WTC11 (cell line): Measurements from ENCODE around the gene ATF7. TPM values are rescaled to one million over a fixed set of nuclear protein-coding genes. Genes with fewer than 3 reads are reported as not detected.

Experiments used
- ATAC-seq: fragments of 200-7000 bp; cut with Tn5 transposase; 2 replicates; pipeline ENCODE4 v1.10.0; 2021; ENCODE audit warnings: mild to moderate bottlenecking, moderate library complexity
- CTCF ChIA-PET: fragments of 300-600 bp; sonication (Branson Sonifier 250); formaldehyde crosslinking; loops from one replicate; lab custom pipeline; 2021; ENCODE audit warnings: antibody characterized with exemption; lab: Charles Lee
- POLR2A ChIA-PET: fragments of 350-600 bp; sonication (Branson Sonifier 250); formaldehyde crosslinking; loops from one replicate; lab custom pipeline; 2021; ENCODE audit warnings: antibody characterized with exemption; lab: Charles Lee
- DNase-seq: peaks from one replicate; pipeline ENCODE4 v3.0.0; 2021; ENCODE audit warnings: low spot score
- H3K27ac Mint-ChIP-seq: 2 replicates; pipeline ENCODE4 v1.8.0; 2021; ENCODE audit warnings: mixed read lengths
- H3K27me3 Mint-ChIP-seq: 2 replicates; pipeline ENCODE4 v1.8.0; 2021; ENCODE audit warnings: low read depth, mild to moderate bottlenecking, moderate library complexity, mixed read lengths
- H3K36me3 Mint-ChIP-seq: 2 replicates; pipeline ENCODE4 v1.8.0; 2021; ENCODE audit warnings: mixed read lengths
- H3K4me1 Mint-ChIP-seq: 2 replicates; pipeline ENCODE4 v1.8.0; 2022; ENCODE audit warnings: mixed read lengths
- H3K4me3 Mint-ChIP-seq: 2 replicates; pipeline ENCODE4 v1.8.0; 2021; ENCODE audit warnings: mild to moderate bottlenecking, moderate library complexity, mixed read lengths
- H3K9me3 Mint-ChIP-seq: 2 replicates; pipeline ENCODE4 v1.8.0; 2021; ENCODE audit warnings: mixed read lengths
- AFF4 ChIP-seq: sonication (generic); formaldehyde crosslinking; IDR thresholded peaks from 2 replicates; pipeline ENCODE4 v1.8.1; 2023; ENCODE audit warnings: mild to moderate bottlenecking, missing genetic modification reagents, borderline replicate concordance
- ATF3 ChIP-seq: sonication (generic); formaldehyde crosslinking; conservative IDR thresholded peaks from 2 replicates; pipeline ENCODE4 v1.8.1; 2022; ENCODE audit warnings: mild to moderate bottlenecking, missing genetic modification reagents
- ATF6 ChIP-seq: sonication (generic); formaldehyde crosslinking; IDR thresholded peaks from 2 replicates; pipeline ENCODE4 v1.8.1; 2023; ENCODE audit warnings: mild to moderate bottlenecking, missing genetic modification reagents
- CBFB ChIP-seq: sonication (generic); formaldehyde crosslinking; IDR thresholded peaks from 2 replicates; pipeline ENCODE4 v1.8.1; 2022; ENCODE audit warnings: mild to moderate bottlenecking, low read depth, missing genetic modification reagents
- CREM ChIP-seq: sonication (generic); formaldehyde crosslinking; IDR thresholded peaks from 2 replicates; pipeline ENCODE4 v1.8.1; 2022; ENCODE audit warnings: mild to moderate bottlenecking, missing genetic modification reagents, moderate library complexity
- CTCF ChIP-seq: fragments of 200-600 bp; IDR thresholded peaks from 2 replicates; pipeline ENCODE4 v1.8.0; 2022; ENCODE audit warnings: antibody characterized with exemption
- ESRRA ChIP-seq: sonication (generic); formaldehyde crosslinking; IDR thresholded peaks from 2 replicates; pipeline ENCODE4 v1.8.1; 2022; ENCODE audit warnings: mild to moderate bottlenecking, missing genetic modification reagents, borderline replicate concordance
- JAZF1 ChIP-seq: fragments of 250-450 bp; sonication (Bioruptor Pico); IDR thresholded peaks from 2 replicates; pipeline ENCODE4 v1.9.0; 2021; ENCODE audit warnings: moderate library complexity, mild to moderate bottlenecking, inconsistent platforms
- MXD4 ChIP-seq: fragments of 250-450 bp; sonication (Bioruptor Pico); IDR thresholded peaks from 2 replicates; pipeline ENCODE4 v1.8.0; 2021; ENCODE audit warnings: mild to moderate bottlenecking, moderate library complexity, borderline replicate concordance
- RELA ChIP-seq: sonication (generic); formaldehyde crosslinking; IDR thresholded peaks from 2 replicates; pipeline ENCODE4 v1.8.1; 2022; ENCODE audit warnings: missing genetic modification reagents, mild to moderate bottlenecking, borderline replicate concordance
- SMAD4 ChIP-seq: sonication (generic); formaldehyde crosslinking; IDR thresholded peaks from 2 replicates; pipeline ENCODE4 v1.8.0; 2022; ENCODE audit warnings: mild to moderate bottlenecking, missing genetic modification reagents
- TP53 ChIP-seq: sonication (generic); formaldehyde crosslinking; IDR thresholded peaks from 2 replicates; pipeline ENCODE4 v1.8.1; 2023; ENCODE audit warnings: mild to moderate bottlenecking, missing genetic modification reagents
- ZBTB21 ChIP-seq: sonication (generic); formaldehyde crosslinking; IDR thresholded peaks from 2 replicates; pipeline ENCODE4 v1.8.1; 2023; ENCODE audit warnings: mild to moderate bottlenecking, missing genetic modification reagents, borderline replicate concordance
- ZNF138 ChIP-seq: sonication (generic); formaldehyde crosslinking; conservative IDR thresholded peaks from 2 replicates; pipeline ENCODE4 v1.8.1; 2022; ENCODE audit warnings: mild to moderate bottlenecking, moderate library complexity, missing genetic modification reagents
- ZNF219 ChIP-seq: sonication (generic); formaldehyde crosslinking; IDR thresholded peaks from 2 replicates; pipeline ENCODE4 v1.8.0; 2023; ENCODE audit warnings: missing genetic modification reagents, mild to moderate bottlenecking, borderline replicate concordance
- ZNF263 ChIP-seq: sonication (generic); formaldehyde crosslinking; IDR thresholded peaks from 2 replicates; pipeline ENCODE4 v1.8.1; 2022; ENCODE audit warnings: low read depth, mild to moderate bottlenecking, moderate library complexity, missing genetic modification reagents
- ZNF317 ChIP-seq: sonication (generic); formaldehyde crosslinking; IDR thresholded peaks from 2 replicates; pipeline ENCODE4 v1.8.1; 2023; ENCODE audit warnings: low read depth, mild to moderate bottlenecking, moderate library complexity, missing genetic modification reagents, borderline replicate concordance
- ZNF396 ChIP-seq: fragments of 250-450 bp; sonication (Bioruptor Pico); IDR thresholded peaks from 2 replicates; pipeline ENCODE4 v1.8.0; 2021; ENCODE audit warnings: mild to moderate bottlenecking, moderate library complexity, borderline replicate concordance
- ZNF416 ChIP-seq: fragments of 250-450 bp; sonication (Bioruptor Pico); IDR thresholded peaks from 2 replicates; pipeline ENCODE4 v1.9.0; 2021; ENCODE audit warnings: mild to moderate bottlenecking, inconsistent platforms
- ZNF423 ChIP-seq: fragments of 250-450 bp; sonication (Bioruptor Pico); IDR thresholded peaks from 2 replicates; pipeline ENCODE4 v2.1.2; 2022; ENCODE audit warnings: mild to moderate bottlenecking, moderate library complexity
- ZNF425 ChIP-seq: fragments of 250-450 bp; sonication (Bioruptor Pico); conservative IDR thresholded peaks from 2 replicates; pipeline ENCODE4 v1.9.0; 2021; ENCODE audit warnings: mild to moderate bottlenecking
- ZNF512 ChIP-seq: sonication (generic); formaldehyde crosslinking; IDR thresholded peaks from 2 replicates; pipeline ENCODE4 v1.8.1; 2022; ENCODE audit warnings: missing genetic modification reagents, borderline replicate concordance
- total RNA-seq: library from RNA; stranded (reverse); gene quantifications from 3 replicates; pipeline ENCODE4 v1.2.3, GENCODE V29; 2021

The ATF7 gene
- total RNA-seq, 1 experiment from 2014 or later, result 16.3 TPM

GRCh38 chr12:53480491-53481442 lies 145.4 kb downstream of the ATF7 start:
- ATAC-seq, result no peak
- POLR2A ChIA-PET, result interaction anchor here (1.0 to 2.7 kb wide), 3 partner anchors 12 to 19 kb away, joined by 3 to 23 read pairs (median 9); no protein-coding TSS in a partner anchor
- H3K27me3 Mint-ChIP-seq, result no peaks in the 10 kb centered on the region
- H3K4me3 Mint-ChIP-seq, result no peak overlapping the region
- H3K36me3 Mint-ChIP-seq, result peaks cover 70% of the 10 kb centered on the region
- TF ChIP-seq ATF3 (no peak), ZBTB21 (CRISPR knock-in tag) (no peak), ZNF219 (no peak), ZNF396 (no peak), JAZF1 (CRISPR knock-in tag) (no peak), RELA (CRISPR knock-in tag) (no peak), CBFB (no peak), AFF4 (no peak), ZNF317 (no peak), ESRRA (no peak), SMAD4 (CRISPR knock-in tag) (no peak), CREM (no peak), TP53 (CRISPR knock-in tag) (no peak), ZNF423 (CRISPR knock-in tag) (no peak)
- TF ChIP-seq, all 79 proteins: peak for 0
- Mint-ChIP-seq H3K4me1 (peaks cover 30% of the 10 kb centered on the region), H3K9me3 (no peaks in the 10 kb centered on the region), H3K27ac (peak overlapping the region; percentile 72)
- CTCF ChIA-PET, result interaction anchor here (0.7 to 8.1 kb wide), 11 partner anchors 7 to 159 kb away, joined by 3 to 99 read pairs (median 8); partner anchors contain the start of genes AAAS, MAP3K12, NPFF and TARBP2
- DNase-seq, result no peak

GRCh38 chr12:53479331-53479730 lies 146.9 kb downstream of the ATF7 start:
- Mint-ChIP-seq H3K4me1 (peaks cover 41% of the 10 kb centered on the region), H3K9me3 (no peaks in the 10 kb centered on the region), H3K36me3 (peaks cover 71% of the 10 kb centered on the region), H3K27me3 (no peaks in the 10 kb centered on the region), H3K4me3 (no peak overlapping the region), H3K27ac (peak overlapping the region; percentile 76; the same call in 1 of the 2 replicates)
- ATAC-seq (no peak), DNase-seq (no peak)
- ChIA-PET CTCF (interaction anchor here (0.7 to 8.1 kb wide), 5 partner anchors 22 to 158 kb away, joined by 3 to 99 read pairs (median 3); partner anchors contain the start of genes AAAS, NPFF, SP1 and TARBP2), POLR2A (interaction anchor here (0.6 kb wide), 1 partner anchor 180 kb away, joined by 3 read pairs; the partner anchor contains the start of gene MYG1)
- TF ChIP-seq ZNF423 (CRISPR knock-in tag) (no peak), CTCF (no peak), JAZF1 (CRISPR knock-in tag) (no peak), ATF6 (CRISPR knock-in tag) (no peak), ZNF263 (CRISPR knock-in tag) (no peak), ZNF512 (no peak), MXD4 (CRISPR knock-in tag) (no peak), ZNF425 (CRISPR knock-in tag) (no peak), ZNF416 (no peak), ZNF219 (no peak), ZNF138 (CRISPR knock-in tag) (no peak)
